ENCODE measurements around the gene DPP7.

DPP7 gene

GRCh38 chr9:137076636-137077009 is 37.9 kb downstream of the DPP7 start:
- no peak for DNase-seq (ENCODE audit: low spot score)
- no peak for TF ChIP-seq CTCF (IDR thresholded peaks at IDR 0.05; ENCODE audit: extremely low read depth, insufficient read depth, missing control alignments)
- in situ Hi-C loops (cut with MboI; ENCODE audit: low pct_unique_long_range_greater_than_20kb, low sequenced_read_pairs, unreplicated experiment), result no loop called here

GRCh38 chr9:137075275-137075775 is 39.2 kb downstream of the DPP7 start:
- in situ Hi-C loops (cut with MboI; ENCODE audit: low pct_unique_long_range_greater_than_20kb, low sequenced_read_pairs, unreplicated experiment), result no loop called here
- no peak for TF ChIP-seq CTCF (IDR thresholded peaks at IDR 0.05; ENCODE audit: extremely low read depth, insufficient read depth, missing control alignments)
- no peak for DNase-seq (ENCODE audit: low spot score)

GRCh38 chr9:137074657-137075274 is 39.8 kb downstream of the DPP7 start:
- no peak for DNase-seq (ENCODE audit: low spot score)
- in situ Hi-C loops (cut with MboI; ENCODE audit: low pct_unique_long_range_greater_than_20kb, low sequenced_read_pairs, unreplicated experiment), result no loop called here
- TF ChIP-seq CTCF (IDR thresholded peaks at IDR 0.05; ENCODE audit: extremely low read depth, insufficient read depth, missing control alignments), result no peak

GRCh38 chr9:137073992-137074399 is 40.5 kb downstream of the DPP7 start:
- DNase-seq (ENCODE audit: low spot score), result no peak
- no peak for TF ChIP-seq CTCF (IDR thresholded peaks at IDR 0.05; ENCODE audit: extremely low read depth, insufficient read depth, missing control alignments)
- in situ Hi-C loops (cut with MboI; ENCODE audit: low pct_unique_long_range_greater_than_20kb, low sequenced_read_pairs, unreplicated experiment), result no loop called here

- in situ Hi-C loops (cut with MboI; ENCODE audit: low pct_unique_long_range_greater_than_20kb, low sequenced_read_pairs, unreplicated experiment), result no loop called here
- no peak for TF ChIP-seq CTCF (IDR thresholded peaks at IDR 0.05; ENCODE audit: extremely low read depth, insufficient read depth, missing control alignments)
- no peak for DNase-seq (ENCODE audit: low spot score)
These were observed 43.3 kb downstream of the DPP7 start for GRCh38 chr9:137071282-137071681.

GRCh38 chr9:137070906-137071275 is 43.6 kb downstream of the DPP7 start:
- TF ChIP-seq CTCF (IDR thresholded peaks at IDR 0.05; ENCODE audit: extremely low read depth, insufficient read depth, missing control alignments), result no peak
- DNase-seq (ENCODE audit: low spot score), result peak; percentile 51
- in situ Hi-C loops (cut with MboI; ENCODE audit: low pct_unique_long_range_greater_than_20kb, low sequenced_read_pairs, unreplicated experiment), result no loop called here

Data from GM13977 (cell line).